Karpas-422 (cell line): ENCODE data around the gene FAM204A. TPM values are rescaled to one million over a fixed set of nuclear protein-coding genes. Genes with fewer than 3 reads are reported as not detected.

Experiments
- DNase-seq: peaks from one replicate; pipeline ENCODE4 v3.0.0-alpha.2; 2015
- H2AFZ ChIP-seq: fragments of 200-600 bp; sonication (generic); 2 replicates; pipeline ENCODE4 v1.6.1; 2014; ENCODE audit warnings: antibody characterized with exemption, low read length, mixed read lengths
- H3K27ac ChIP-seq: fragments of 200-600 bp; sonication (generic); 2 replicates; pipeline ENCODE4 v1.5.1; 2014; ENCODE audit warnings: mild to moderate bottlenecking, low read length, moderate library complexity
- H3K27me3 ChIP-seq: fragments of 200-600 bp; sonication (generic); 2 replicates; pipeline ENCODE4 v1.6.1; 2014; ENCODE audit warnings: low read length, mixed read lengths
- H3K36me3 ChIP-seq: fragments of 200-600 bp; sonication (generic); 2 replicates; pipeline ENCODE4 v1.6.1; 2014; ENCODE audit warnings: low read length, mixed read lengths; ENCODE audit not compliant: insufficient read depth
- H3K4me1 ChIP-seq: fragments of 200-600 bp; sonication (generic); 2 replicates; pipeline ENCODE4 v1.6.1; 2014; ENCODE audit warnings: mild to moderate bottlenecking, low read length, mixed read lengths
- H3K4me2 ChIP-seq: fragments of 200-600 bp; sonication (generic); 2 replicates; pipeline ENCODE4 v1.6.1; 2014; ENCODE audit warnings: low read length, low read depth, mild to moderate bottlenecking; ENCODE audit not compliant: poor library complexity, severe bottlenecking
- H3K4me3 ChIP-seq: fragments of 200-600 bp; sonication (generic); 2 replicates; pipeline ENCODE4 v1.5.1; 2014; ENCODE audit warnings: mild to moderate bottlenecking, antibody characterized with exemption, low read length, mixed read lengths
- H3K79me2 ChIP-seq: fragments of 200-600 bp; sonication (generic); 2 replicates; pipeline ENCODE4 v1.6.1; 2014; ENCODE audit warnings: mild to moderate bottlenecking, low read length, mixed read lengths
- H3K9ac ChIP-seq: fragments of 200-600 bp; sonication (generic); 2 replicates; pipeline ENCODE4 v1.6.0; 2014; ENCODE audit warnings: low read length
- H3K9me2 ChIP-seq: fragments of 200-600 bp; sonication (generic), shearing (Covaris generic); replicated peaks from 2 replicates; pipeline ENCODE4 v1.6.0; 2014; ENCODE audit warnings: mild to moderate bottlenecking, low read length, moderate library complexity; ENCODE audit not compliant: insufficient read depth
- H3K9me3 ChIP-seq: fragments of 300-700, 200-600 bp; sonication (generic); 2 replicates; pipeline ENCODE4 v1.6.1; 2014; ENCODE audit warnings: low read length, mixed read lengths
- H4K20me1 ChIP-seq: fragments of 200-600 bp; sonication (generic); 2 replicates; pipeline ENCODE4 v1.6.1; 2014; ENCODE audit warnings: mild to moderate bottlenecking, antibody characterized with exemption, low read length, low read depth; ENCODE audit not compliant: insufficient read depth
- total RNA-seq: library from RNA; depleted of rRNA; stranded (reverse); fragments of >200 nt; shearing (Covaris generic); gene quantifications from 2 replicates; pipeline ENCODE4 v1.2.3, GENCODE V29; 2014; ENCODE audit warnings: low replicate concordance; rRNA removed

The FAM204A gene
- total RNA-seq, result 56.1 and 86.2 TPM in 2 replicates

DNA sequence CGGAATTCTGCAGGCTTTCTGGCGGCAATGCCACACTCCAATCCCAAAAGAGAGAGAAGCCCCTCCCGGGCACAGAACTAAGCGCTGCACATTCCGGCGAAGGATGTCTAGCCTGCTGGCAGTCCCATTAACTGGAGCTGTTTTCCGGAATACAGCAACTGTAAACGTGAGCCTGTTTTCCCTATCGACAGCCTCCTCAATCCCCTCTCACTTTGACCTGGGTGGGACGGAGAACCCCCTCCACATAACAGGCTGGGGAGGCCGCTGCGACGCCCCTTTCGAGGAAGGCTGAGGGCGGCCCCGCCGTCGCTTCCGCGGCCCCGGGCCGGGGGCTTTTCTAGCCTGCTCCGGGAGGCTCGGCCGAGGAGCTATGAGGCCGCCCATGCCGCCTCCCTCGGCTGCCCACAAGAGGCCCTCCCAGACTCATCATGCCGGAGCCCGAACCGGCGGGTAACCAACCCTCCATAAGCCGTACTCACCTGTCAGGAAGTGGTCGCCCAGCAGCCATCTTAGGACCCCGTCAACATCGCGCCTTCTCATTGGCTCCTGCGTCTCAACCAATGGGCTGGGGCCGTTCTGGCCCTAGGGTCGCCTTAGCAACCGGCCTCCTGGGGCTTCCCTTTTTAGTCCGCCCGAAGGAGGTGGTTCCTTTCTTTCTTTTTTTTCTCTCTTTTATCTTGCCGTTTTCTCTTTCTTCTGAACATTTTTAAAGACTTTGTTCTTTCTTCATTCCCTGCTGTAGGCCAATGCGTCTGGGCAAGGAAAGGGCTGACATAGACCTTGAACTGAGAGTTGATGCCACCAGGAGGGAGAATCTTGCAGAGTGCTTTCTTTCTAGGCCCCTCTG lies at the start of gene FAM204A:
FAM204A (minus strand) TSS at position 534 of the 847 bp plus-strand sequence. CDS start 5,909 bp downstream, outside the sequence.
- peak within 1 kb of the TSS; percentile 96 for H2AFZ ChIP-seq
- H3K4me3 ChIP-seq, result peak within 1 kb of the TSS; percentile 92
- peaks cover 38% of the 10 kb centered on the region for H3K4me1 ChIP-seq
- H3K36me3 ChIP-seq, result peaks cover 18% of the 10 kb centered on the region; the same call in 1 of the 2 replicates
- H3K9me2 ChIP-seq, result no peaks in the 10 kb centered on the region
- H4K20me1 ChIP-seq, result no peaks in the 10 kb centered on the region
- peak; percentile 98 for DNase-seq
- H3K79me2 ChIP-seq, result peaks cover 51% of the 10 kb centered on the region
- no peaks in the 10 kb centered on the region for H3K9me3 ChIP-seq
- H3K9ac ChIP-seq, result peak within 1 kb of the TSS; percentile 93
- peak within 1 kb of the TSS; percentile 67 for H3K27ac ChIP-seq
- H3K27me3 ChIP-seq, result no peaks in the 10 kb centered on the region
- peak within 1 kb of the TSS; percentile 95 for H3K4me2 ChIP-seq

DNA sequence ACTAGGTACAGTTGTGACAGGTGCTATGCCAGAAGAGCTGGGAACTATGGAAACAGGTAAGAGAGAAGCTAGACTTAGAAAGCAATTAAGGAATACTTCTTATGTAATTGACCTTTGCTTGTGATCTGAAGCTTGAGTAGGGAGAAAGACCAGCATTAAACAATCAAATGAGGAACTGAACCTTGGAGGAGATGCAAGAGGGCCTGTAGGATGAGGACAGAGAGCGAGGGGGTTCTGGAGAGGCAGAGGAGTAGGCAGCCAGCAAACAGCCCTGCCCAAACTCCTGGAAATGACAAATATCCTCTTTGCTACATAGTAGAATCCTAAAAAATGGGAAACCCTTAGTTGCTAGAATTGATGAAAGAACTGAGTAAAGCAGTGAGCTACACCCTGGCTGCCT lies 41.6 kb upstream of the FAM204A start:
- Histone ChIP-seq H3K4me1 (peaks cover 28% of the 10 kb centered on the region), H3K9ac (no peak overlapping the region), H3K9me3 (no peaks in the 10 kb centered on the region), H3K9me2 (no peaks in the 10 kb centered on the region), H3K79me2 (no peaks in the 10 kb centered on the region), H4K20me1 (no peaks in the 10 kb centered on the region), H3K36me3 (no peaks in the 10 kb centered on the region), H3K4me3 (no peak overlapping the region), H3K27ac (no peak overlapping the region), H3K4me2 (peak overlapping the region; percentile 19), H3K27me3 (no peaks in the 10 kb centered on the region), H2AFZ (no peak overlapping the region)
- DNase-seq, result no peak

DNA sequence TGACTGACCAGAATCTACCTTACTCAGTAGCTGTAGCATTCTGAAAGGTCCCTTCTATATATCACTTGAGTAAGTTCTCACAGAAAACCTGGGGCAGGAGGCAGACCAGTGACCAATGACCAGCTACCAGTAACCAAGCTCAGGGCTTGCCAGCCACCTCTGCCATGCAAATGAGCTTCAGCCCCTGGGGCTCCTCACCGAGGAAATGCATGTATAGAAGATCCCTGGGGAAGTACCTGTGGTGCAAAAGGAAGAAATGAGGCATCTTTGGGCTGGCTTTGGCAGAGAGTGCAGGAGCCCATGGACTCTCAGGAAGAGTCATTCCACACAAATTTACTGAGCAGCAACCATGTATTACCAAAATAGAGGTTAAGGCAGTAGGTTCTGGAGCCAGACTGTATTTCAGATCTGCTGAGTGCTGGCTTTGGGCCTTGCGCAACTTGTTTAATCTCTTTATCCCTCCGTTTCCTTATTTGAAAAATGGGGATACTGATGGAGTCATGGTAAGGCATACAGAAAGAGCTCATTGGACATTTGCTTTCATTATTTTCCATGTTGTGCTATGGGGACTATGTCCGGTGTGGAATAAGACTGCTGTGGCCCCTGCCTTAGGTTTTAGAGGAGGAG lies 41.1 kb upstream of the FAM204A start:
- no peak overlapping the region for H3K27ac ChIP-seq
- no peaks in the 10 kb centered on the region for H3K27me3 ChIP-seq
- H3K4me1 ChIP-seq, result peaks cover 28% of the 10 kb centered on the region
- H3K9ac ChIP-seq, result no peak overlapping the region
- no peak overlapping the region for H3K4me3 ChIP-seq
- H3K9me3 ChIP-seq, result no peaks in the 10 kb centered on the region
- H3K79me2 ChIP-seq, result no peaks in the 10 kb centered on the region
- no peak overlapping the region for H2AFZ ChIP-seq
- H3K36me3 ChIP-seq, result no peaks in the 10 kb centered on the region
- peak overlapping the region; percentile 19 for H3K4me2 ChIP-seq
- H3K9me2 ChIP-seq, result no peaks in the 10 kb centered on the region
- no peaks in the 10 kb centered on the region for H4K20me1 ChIP-seq
- DNase-seq, result no peak

DNA sequence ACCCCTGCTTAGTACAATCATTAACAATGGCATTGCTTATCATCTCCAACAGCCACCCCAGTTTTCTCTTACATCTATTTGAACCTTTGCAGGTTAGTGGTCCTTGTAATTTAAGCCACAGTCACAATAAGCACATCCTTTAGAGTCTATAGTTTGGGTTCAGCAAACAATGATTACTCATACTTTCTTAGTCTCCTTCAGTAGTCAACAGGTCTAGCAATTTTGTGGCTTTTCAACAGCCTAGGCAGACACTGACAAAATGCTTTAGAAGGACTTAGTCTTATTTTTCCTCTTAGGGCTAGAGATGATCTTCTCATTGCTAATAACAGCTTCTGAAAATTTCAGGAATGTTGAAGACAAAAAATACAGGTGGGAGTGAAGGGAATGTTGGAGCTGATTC lies 32.3 kb upstream of the FAM204A start:
- H3K4me2 ChIP-seq, result no peak overlapping the region
- no peaks in the 10 kb centered on the region for H3K9me2 ChIP-seq
- H4K20me1 ChIP-seq, result no peaks in the 10 kb centered on the region
- H3K27me3 ChIP-seq, result 0 out of 2 replicates have a peak, but pooled peaks cover 4% of the 10 kb centered on the region
- DNase-seq, result no peak
- H3K4me1 ChIP-seq, result peaks cover 9% of the 10 kb centered on the region
- H3K36me3 ChIP-seq, result no peaks in the 10 kb centered on the region
- H3K4me3 ChIP-seq, result no peak overlapping the region
- H3K27ac ChIP-seq, result no peak overlapping the region
- no peaks in the 10 kb centered on the region for H3K9me3 ChIP-seq
- no peaks in the 10 kb centered on the region for H3K79me2 ChIP-seq
- H2AFZ ChIP-seq, result no peak overlapping the region
- H3K9ac ChIP-seq, result no peak overlapping the region

GRCh38 chr10:118373786-118374185 lies 31.7 kb upstream of the FAM204A start:
- Histone ChIP-seq H3K4me1 (peaks cover 9% of the 10 kb centered on the region), H3K27ac (no peak overlapping the region), H2AFZ (no peak overlapping the region), H3K27me3 (0 out of 2 replicates have a peak, but pooled peaks cover 4% of the 10 kb centered on the region), H3K36me3 (no peaks in the 10 kb centered on the region), H3K4me2 (no peak overlapping the region), H3K9me2 (no peaks in the 10 kb centered on the region), H3K79me2 (no peaks in the 10 kb centered on the region), H3K9me3 (no peaks in the 10 kb centered on the region), H4K20me1 (no peaks in the 10 kb centered on the region), H3K9ac (no peak overlapping the region), H3K4me3 (no peak overlapping the region)
- no peak for DNase-seq

GRCh38 chr10:118370499-118370898 lies 28.4 kb upstream of the FAM204A start:
- 0 out of 2 replicates have a peak, but pooled peaks cover 4% of the 10 kb centered on the region for H3K27me3 ChIP-seq
- no peaks in the 10 kb centered on the region for H3K36me3 ChIP-seq
- H3K4me3 ChIP-seq, result no peak overlapping the region
- H3K4me1 ChIP-seq, result peaks cover 9% of the 10 kb centered on the region
- H2AFZ ChIP-seq, result no peak overlapping the region
- no peaks in the 10 kb centered on the region for H3K9me3 ChIP-seq
- H3K9me2 ChIP-seq, result no peaks in the 10 kb centered on the region
- no peak overlapping the region for H3K4me2 ChIP-seq
- H3K9ac ChIP-seq, result no peak overlapping the region
- no peak for DNase-seq
- H3K79me2 ChIP-seq, result no peaks in the 10 kb centered on the region
- no peak overlapping the region for H3K27ac ChIP-seq
- no peaks in the 10 kb centered on the region for H4K20me1 ChIP-seq

- H3K4me2 ChIP-seq, result no peak overlapping the region
- H3K9me3 ChIP-seq, result no peaks in the 10 kb centered on the region
These were observed 27.6 kb upstream of the FAM204A start for GRCh38 chr10:118369641-118370205.

GRCh38 chr10:118365702-118366101 lies 23.6 kb upstream of the FAM204A start:
- Histone ChIP-seq H3K79me2 (no peaks in the 10 kb centered on the region), H3K27me3 (no peaks in the 10 kb centered on the region), H3K9me3 (no peaks in the 10 kb centered on the region), H3K9me2 (no peaks in the 10 kb centered on the region), H3K4me2 (no peak overlapping the region), H4K20me1 (no peaks in the 10 kb centered on the region), H3K36me3 (no peaks in the 10 kb centered on the region), H3K4me1 (no peaks in the 10 kb centered on the region), H3K4me3 (no peak overlapping the region), H2AFZ (no peak overlapping the region), H3K27ac (no peak overlapping the region), H3K9ac (no peak overlapping the region)
- DNase-seq, result peak; percentile 14

More at GRCh38 chr10:118369641-118370205, 27.6 kb upstream of the FAM204A start:
- H4K20me1 ChIP-seq, result no peaks in the 10 kb centered on the region
- no peak for DNase-seq
- H3K36me3 ChIP-seq, result no peaks in the 10 kb centered on the region
- H3K4me3 ChIP-seq, result no peak overlapping the region
- H3K79me2 ChIP-seq, result no peaks in the 10 kb centered on the region
- H3K4me1 ChIP-seq, result peaks cover 9% of the 10 kb centered on the region
- H2AFZ ChIP-seq, result no peak overlapping the region
- H3K27me3 ChIP-seq, result 0 out of 2 replicates have a peak, but pooled peaks cover 4% of the 10 kb centered on the region
- H3K27ac ChIP-seq, result no peak overlapping the region
- H3K9me2 ChIP-seq, result no peaks in the 10 kb centered on the region
- H3K9ac ChIP-seq, result no peak overlapping the region
